Vagina (tissue), 2 donors: ENCODE data around the gene GAMT.

Experiments
- CTCF ChIP-seq, 3 experiments: fragments of 450-650 bp in 2 of 3; fragments of 200-600 bp in 1 of 3; sonication (generic) in 1 of 3; IDR thresholded peaks; one replicate each; pipeline ENCODE4 v1.5.1; 2017 to 2019; ENCODE audit warnings: antibody characterized with exemption in 3 of 3, mild to moderate bottlenecking in 2 of 3, moderate library complexity in 2 of 3
- POLR2A ChIP-seq, 2 donors: fragments of 450-650 bp; IDR thresholded peaks; one replicate each; pipeline ENCODE4 v1.6.1; 2017; ENCODE audit warnings: antibody characterized with exemption in 2 of 2, mild to moderate bottlenecking in 2 of 2, moderate library complexity in 2 of 2
- POLR2AphosphoS5 ChIP-seq, 2 donors: sonication (generic); formaldehyde crosslinking; IDR thresholded peaks; one replicate each; pipeline ENCODE4 v1.9.0; 2017; ENCODE audit warnings: antibody characterized with exemption in 2 of 2, mild to moderate bottlenecking in 2 of 2, low read depth in 1 of 2; ENCODE audit not compliant: insufficient read depth in 1 of 2

- no peak for TF ChIP-seq CTCF (IDR thresholded peaks at IDR 0.05)
- no peak for TF ChIP-seq POLR2A (IDR thresholded peaks at IDR 0.05)
- no peak for TF ChIP-seq POLR2AphosphoS5 (IDR thresholded peaks at IDR 0.05; ENCODE audit: insufficient read depth in 1 of 2, low read depth in 1 of 2)
Measured at GRCh38 chr19:1356508-1356865, 44.9 kb downstream of the GAMT start.
